Hepatocyte (in vitro differentiated cells): ENCODE data around the gene ME3. TPM values are rescaled to one million over a fixed set of nuclear protein-coding genes. Genes with fewer than 3 reads are reported as not detected.

Experiments
- DNase-seq: peaks from one replicate; pipeline ENCODE4 v3.0.0-alpha.2; 2016; ENCODE audit warnings: low spot score
- H2AFZ ChIP-seq: fragments of 200-600 bp; sonication (generic); 2 replicates; pipeline ENCODE4 v1.6.0; 2016; ENCODE audit warnings: antibody characterized with exemption, mild to moderate bottlenecking
- H3K27ac ChIP-seq: fragments of 200-600 bp; sonication (generic); 2 replicates; pipeline ENCODE4 v1.5.1; 2016; ENCODE audit warnings: mild to moderate bottlenecking
- H3K27me3 ChIP-seq: fragments of 200-600 bp; sonication (generic); 2 replicates; pipeline ENCODE4 v1.6.1; 2016
- H3K36me3 ChIP-seq: fragments of 200-600 bp; sonication (generic); replicated peaks from 2 replicates; pipeline ENCODE4 v1.5.1; 2016; ENCODE audit warnings: low read depth; ENCODE audit not compliant: insufficient read depth
- H3K4me1 ChIP-seq: fragments of 200-600 bp; sonication (generic); 2 replicates; pipeline ENCODE4 v1.5.1; 2016; ENCODE audit warnings: mild to moderate bottlenecking, moderate library complexity; ENCODE audit not compliant: insufficient read depth
- H3K4me2 ChIP-seq: fragments of 200-600 bp; sonication (generic); 2 replicates; pipeline ENCODE4 v1.6.0; 2016
- H3K4me3 ChIP-seq: fragments of 200-600 bp; sonication (generic); 2 replicates; pipeline ENCODE4 v1.5.1; 2016; ENCODE audit warnings: mild to moderate bottlenecking
- H3K79me2 ChIP-seq: fragments of 200-600 bp; sonication (generic); 2 replicates; pipeline ENCODE4 v1.6.0; 2017; ENCODE audit warnings: mild to moderate bottlenecking
- H3K9me2 ChIP-seq: fragments of 200-600 bp; sonication (generic); replicated peaks from 2 replicates; pipeline ENCODE4 v1.6.0; 2017; ENCODE audit warnings: mild to moderate bottlenecking; ENCODE audit not compliant: insufficient read depth
- H3K9me3 ChIP-seq: fragments of 200-600 bp; sonication (generic); 2 replicates; pipeline ENCODE4 v1.5.1; 2016; ENCODE audit warnings: low read depth, mild to moderate bottlenecking
- H4K20me1 ChIP-seq: fragments of 200-600 bp; sonication (generic); 2 replicates; pipeline ENCODE4 v1.6.0; 2016; ENCODE audit warnings: mild to moderate bottlenecking; ENCODE audit not compliant: insufficient read depth, poor library complexity, severe bottlenecking
- EZH2 ChIP-seq: fragments of 200-600 bp; sonication (generic); IDR thresholded peaks from 2 replicates; pipeline ENCODE4 v1.6.1; 2016; ENCODE audit warnings: antibody characterized with exemption, mild to moderate bottlenecking, borderline replicate concordance
- EZH2phosphoT487 ChIP-seq: fragments of 200-600 bp; sonication (generic); IDR thresholded peaks from one replicate; pipeline ENCODE4 v1.6.1; 2018; ENCODE audit warnings: antibody characterized with exemption, mild to moderate bottlenecking, low read depth, moderate library complexity; ENCODE audit not compliant: unreplicated experiment, severe bottlenecking
- WGBS: methylation state at CpG from one replicate; pipeline ENCODE4 v1.1.6; 2016; ENCODE audit warnings: low lambda C conversion rate; ENCODE audit errors: missing lambda C conversion rate; 5-methylcytosine and 5-hydroxymethylcytosine counted together
- polyA plus RNA-seq: library from polyadenylated mRNA; unstranded; fragments of >200 nt; fragmentation: Nextera tagmentation; extraction: Ambion mirVana; gene quantifications from 2 replicates; pipeline ENCODE4 v1.2.1, GENCODE V29; 2016
- total RNA-seq: library from RNA; depleted of rRNA; stranded (reverse); fragments of >200 nt; gene quantifications from 2 replicates; pipeline ENCODE4 v1.2.3, GENCODE V29; 2014
- TF ChIP-seq, protein P1 (sequence below): fragments of 200-600 bp; sonication (generic); IDR thresholded peaks from 2 replicates; pipeline ENCODE4 v1.5.1; 2016; ENCODE audit warnings: antibody characterized with exemption, mild to moderate bottlenecking; ENCODE audit not compliant: poor library complexity

The ME3 gene
- total and polyA plus RNA-seq, 2 experiments from 2014 or later, result 10.3 to 16.1 TPM

DNA sequence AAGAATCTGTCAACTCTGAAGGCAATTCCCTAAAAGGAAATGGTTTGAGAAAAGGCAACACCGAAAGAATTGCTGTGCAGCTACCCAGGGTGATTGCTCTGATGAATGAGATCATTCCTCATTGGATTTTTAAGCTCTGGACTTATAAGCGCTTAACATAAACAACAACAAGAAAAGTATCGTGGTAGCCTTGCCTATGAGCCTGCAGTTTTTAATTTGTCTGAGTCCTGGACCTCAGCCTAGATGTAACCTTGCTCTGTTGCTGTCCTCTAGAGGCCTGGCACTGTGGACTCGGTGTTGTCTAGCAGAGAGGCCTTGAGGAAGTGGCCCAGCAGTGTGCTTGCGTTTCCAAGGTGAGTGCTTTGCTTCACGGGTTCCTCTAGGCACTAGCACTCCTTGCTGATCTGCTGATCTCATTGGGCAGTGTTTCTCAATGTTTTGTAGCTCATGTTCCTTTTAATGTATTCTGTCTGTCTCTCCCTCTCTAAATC lies 277.3 kb downstream of the ME3 start:
- H3K4me1 ChIP-seq, result no peaks in the 10 kb centered on the region
- H3K4me2 ChIP-seq, result no peak overlapping the region
- no peaks in the 10 kb centered on the region for H4K20me1 ChIP-seq
- 47% methylated on average over 6 of the region's 6 CpGs for WGBS
- peak; percentile 22 for DNase-seq
- no peak overlapping the region for H2AFZ ChIP-seq
- no peak for TF ChIP-seq EZH2
- no peak for TF ChIP-seq EZH2phosphoT487
- TF ChIP-seq, protein P1, sequence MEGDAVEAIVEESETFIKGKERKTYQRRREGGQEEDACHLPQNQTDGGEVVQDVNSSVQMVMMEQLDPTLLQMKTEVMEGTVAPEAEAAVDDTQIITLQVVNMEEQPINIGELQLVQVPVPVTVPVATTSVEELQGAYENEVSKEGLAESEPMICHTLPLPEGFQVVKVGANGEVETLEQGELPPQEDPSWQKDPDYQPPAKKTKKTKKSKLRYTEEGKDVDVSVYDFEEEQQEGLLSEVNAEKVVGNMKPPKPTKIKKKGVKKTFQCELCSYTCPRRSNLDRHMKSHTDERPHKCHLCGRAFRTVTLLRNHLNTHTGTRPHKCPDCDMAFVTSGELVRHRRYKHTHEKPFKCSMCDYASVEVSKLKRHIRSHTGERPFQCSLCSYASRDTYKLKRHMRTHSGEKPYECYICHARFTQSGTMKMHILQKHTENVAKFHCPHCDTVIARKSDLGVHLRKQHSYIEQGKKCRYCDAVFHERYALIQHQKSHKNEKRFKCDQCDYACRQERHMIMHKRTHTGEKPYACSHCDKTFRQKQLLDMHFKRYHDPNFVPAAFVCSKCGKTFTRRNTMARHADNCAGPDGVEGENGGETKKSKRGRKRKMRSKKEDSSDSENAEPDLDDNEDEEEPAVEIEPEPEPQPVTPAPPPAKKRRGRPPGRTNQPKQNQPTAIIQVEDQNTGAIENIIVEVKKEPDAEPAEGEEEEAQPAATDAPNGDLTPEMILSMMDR, result no peak
- no peaks in the 10 kb centered on the region for H3K9me2 ChIP-seq
- H3K4me3 ChIP-seq, result no peak overlapping the region
- no peaks in the 10 kb centered on the region for H3K79me2 ChIP-seq
- H3K27me3 ChIP-seq, result no peaks in the 10 kb centered on the region
- no peaks in the 10 kb centered on the region for H3K36me3 ChIP-seq
- no peak overlapping the region for H3K27ac ChIP-seq
- H3K9me3 ChIP-seq, result no peaks in the 10 kb centered on the region

Other genes starting within 250 kb of the ME3 start
- gene PRSS23, start 127.9 kb upstream of the ME3 start, total RNA-seq, result 46.0 and 61.7 TPM in 2 replicates
- 44.9 and 53.7 TPM in 2 replicates for gene PRSS23, start 127.9 kb upstream of the ME3 start, polyA plus RNA-seq